GM11168 (cell line): ENCODE results near the gene PRCC.

Experiments
- in situ Hi-C: fragments of 300-500 bp; cut with MboI; formaldehyde crosslinking; loops from one replicate; pipeline ENCODE4 v1.12.0; 2022; ENCODE audit warnings: low sequenced_read_pairs; ENCODE audit not compliant: unreplicated experiment

The PRCC gene

GRCh38 chr1:156767101-156767878 is at the start of gene PRCC:
Gene PRCC (plus strand): TSS chr1:156767535. CDS start chr1:156767772, 237 bp downstream.
- in situ Hi-C loops: no loop called here

GRCh38 chr1:156721131-156721530 is 46.2 kb upstream of the PRCC start:
- in situ Hi-C loops: no loop called here

GRCh38 chr1:156721535-156721934 is 45.8 kb upstream of the PRCC start:
- in situ Hi-C loops: no loop called here

GRCh38 chr1:156725683-156726280 is 41.6 kb upstream of the PRCC start:
- in situ Hi-C loops: no loop called here

GRCh38 chr1:156726549-156727226 is 40.6 kb upstream of the PRCC start:
- in situ Hi-C loops: no loop called here

GRCh38 chr1:156727492-156727891 is 39.8 kb upstream of the PRCC start:
- in situ Hi-C loops: no loop called here

- in situ Hi-C loops: no loop called here
Measured at GRCh38 chr1:156727926-156728598, 39.3 kb upstream of the PRCC start, which contains the start of gene METTL25B. Gene METTL25B (plus strand): TSS chr1:156728469. CDS start chr1:156729105, 636 bp downstream.

- in situ Hi-C loops: no loop called here
Measured at GRCh38 chr1:156728599-156729462, 38.5 kb upstream of the PRCC start, which contains the start of gene ISG20L2. Gene ISG20L2 (minus strand): TSS chr1:156728766. CDS start chr1:156727652, 1,114 bp downstream.

- in situ Hi-C loops: no loop called here
Measured at GRCh38 chr1:156733989-156734584, 33.2 kb upstream of the PRCC start.

- in situ Hi-C loops: no loop called here
Measured at GRCh38 chr1:156738407-156738806, 28.9 kb upstream of the PRCC start.

- in situ Hi-C loops: no loop called here
Measured at GRCh38 chr1:156738916-156739315, 28.4 kb upstream of the PRCC start.

- in situ Hi-C loops: no loop called here
Measured at GRCh38 chr1:156740237-156740740, 27.0 kb upstream of the PRCC start.

GRCh38 chr1:156740741-156741480 is 26.4 kb upstream of the PRCC start, which contains the start of gene MRPL24:
Gene MRPL24 (minus strand): TSS chr1:156741088. CDS start chr1:156738704, 2,384 bp downstream.
- in situ Hi-C loops: no loop called here

GRCh38 chr1:156741481-156741983 is 25.8 kb upstream of the PRCC start:
- in situ Hi-C loops: no loop called here

- in situ Hi-C loops: no loop called here
Measured at GRCh38 chr1:156742017-156742416, 25.3 kb upstream of the PRCC start.

- in situ Hi-C loops: no loop called here
Measured at GRCh38 chr1:156742801-156743200, 24.5 kb upstream of the PRCC start.

- in situ Hi-C loops: no loop called here
Measured at GRCh38 chr1:156743367-156744302, 23.7 kb upstream of the PRCC start.
